HCT116 (cell line): ENCODE measurements around the gene ABCA3.

Experiments
- CTCF ChIP-seq, 3 experiments: fragments of 200-600 bp in 1 of 3; sonication (generic) in 1 of 3; IDR thresholded peaks in 2 of 3; conservative IDR thresholded peaks in 1 of 3; 2 replicates each; pipeline ENCODE4 v1.5.1; 2012 to 2017; ENCODE audit warnings: low read depth in 2 of 3, low read length in 2 of 3, antibody characterized with exemption in 1 of 3, borderline replicate concordance in 1 of 3, control low read depth in 1 of 3, mild to moderate bottlenecking in 1 of 3, mixed read lengths in 1 of 3, mixed run types in 1 of 3, moderate library complexity in 1 of 3; ENCODE audit not compliant: insufficient read depth in 1 of 3
- EZH2phosphoT487 ChIP-seq: fragments of 200-600 bp; IDR thresholded peaks from 2 replicates; pipeline ENCODE4 v1.6.1; 2018; ENCODE audit warnings: antibody characterized with exemption, borderline replicate concordance
- POLR2AphosphoS5 ChIP-seq: IDR thresholded peaks from 2 replicates; pipeline ENCODE4 v1.6.1; 2011; ENCODE audit warnings: mild to moderate bottlenecking, low read depth, low read length, moderate library complexity

- TF ChIP-seq POLR2AphosphoS5 (no peak), CTCF (IDR thresholded peaks at IDR 0.05 in 2 of 3, conservative IDR thresholded peaks at IDR 0.05 in 1 of 3; ENCODE audit: borderline replicate concordance in 1 of 3, insufficient read depth in 1 of 3, low read depth in 2 of 3, low read length in 2 of 3) (no peak), EZH2phosphoT487 (no peak)
Measured at GRCh38 chr16:2242598-2242997, 97.9 kb downstream of the ABCA3 start.
